Endothelial cell (in vitro differentiated cells): ENCODE results near the gene ZNF485. TPM values are rescaled to one million over a fixed set of nuclear protein-coding genes. Genes with fewer than 3 reads are reported as not detected.

Experiments used
- DNase-seq: peaks from one replicate; pipeline ENCODE4 v3.0.0; 2021; ENCODE audit warnings: low spot score
- H3K27ac Mint-ChIP-seq: one replicate; pipeline ENCODE4 v1.8.0; 2021; ENCODE audit warnings: mixed read lengths, inconsistent platforms; ENCODE audit not compliant: unreplicated experiment
- H3K27me3 Mint-ChIP-seq: one replicate; pipeline ENCODE4 v1.8.0; 2021; ENCODE audit warnings: mild to moderate bottlenecking, moderate library complexity, mixed read lengths, inconsistent platforms; ENCODE audit not compliant: unreplicated experiment
- H3K36me3 Mint-ChIP-seq: one replicate; pipeline ENCODE4 v1.8.0; 2021; ENCODE audit warnings: mild to moderate bottlenecking, low read depth, mixed read lengths, inconsistent platforms; ENCODE audit not compliant: unreplicated experiment
- H3K4me1 Mint-ChIP-seq: one replicate; pipeline ENCODE4 v1.8.0; 2021; ENCODE audit warnings: mild to moderate bottlenecking, mixed read lengths, inconsistent platforms; ENCODE audit not compliant: unreplicated experiment
- H3K4me3 Mint-ChIP-seq: one replicate; pipeline ENCODE4 v1.8.0; 2021; ENCODE audit warnings: mild to moderate bottlenecking, mixed read lengths, inconsistent platforms; ENCODE audit not compliant: unreplicated experiment
- H3K9me3 Mint-ChIP-seq: one replicate; pipeline ENCODE4 v1.8.0; 2021; ENCODE audit warnings: mixed read lengths, inconsistent platforms; ENCODE audit not compliant: unreplicated experiment
- long read RNA-seq: library from polyadenylated mRNA; unstranded; transcript quantifications from one replicate; pipeline ENCODE4 v2.0.0, GENCODE V29; 2020; ENCODE audit not compliant: unreplicated experiment
- total RNA-seq: library from RNA; stranded (reverse); fragmentation: NEBNext Ultra II Directional; extraction: Animal tissue kit (Norgen Biotek cat#: 25700); gene quantifications from one replicate; pipeline ENCODE4 v1.2.1, GENCODE V29; 2021; ENCODE audit not compliant: unreplicated experiment
- TF ChIP-seq, protein P1 (sequence below): fragments of 200-600 bp; sonication (generic); IDR thresholded peaks from one replicate; pipeline ENCODE4 v1.5.0; 2021; ENCODE audit warnings: antibody characterized with exemption; ENCODE audit not compliant: unreplicated experiment

ZNF485 gene
- 0.90 TPM for total RNA-seq
- long read RNA-seq, partial matches to known transcripts = 1 of 3 reads
- long read RNA-seq, other reads (novel, unspliced or antisense) = 0 of 3 reads

DNA sequence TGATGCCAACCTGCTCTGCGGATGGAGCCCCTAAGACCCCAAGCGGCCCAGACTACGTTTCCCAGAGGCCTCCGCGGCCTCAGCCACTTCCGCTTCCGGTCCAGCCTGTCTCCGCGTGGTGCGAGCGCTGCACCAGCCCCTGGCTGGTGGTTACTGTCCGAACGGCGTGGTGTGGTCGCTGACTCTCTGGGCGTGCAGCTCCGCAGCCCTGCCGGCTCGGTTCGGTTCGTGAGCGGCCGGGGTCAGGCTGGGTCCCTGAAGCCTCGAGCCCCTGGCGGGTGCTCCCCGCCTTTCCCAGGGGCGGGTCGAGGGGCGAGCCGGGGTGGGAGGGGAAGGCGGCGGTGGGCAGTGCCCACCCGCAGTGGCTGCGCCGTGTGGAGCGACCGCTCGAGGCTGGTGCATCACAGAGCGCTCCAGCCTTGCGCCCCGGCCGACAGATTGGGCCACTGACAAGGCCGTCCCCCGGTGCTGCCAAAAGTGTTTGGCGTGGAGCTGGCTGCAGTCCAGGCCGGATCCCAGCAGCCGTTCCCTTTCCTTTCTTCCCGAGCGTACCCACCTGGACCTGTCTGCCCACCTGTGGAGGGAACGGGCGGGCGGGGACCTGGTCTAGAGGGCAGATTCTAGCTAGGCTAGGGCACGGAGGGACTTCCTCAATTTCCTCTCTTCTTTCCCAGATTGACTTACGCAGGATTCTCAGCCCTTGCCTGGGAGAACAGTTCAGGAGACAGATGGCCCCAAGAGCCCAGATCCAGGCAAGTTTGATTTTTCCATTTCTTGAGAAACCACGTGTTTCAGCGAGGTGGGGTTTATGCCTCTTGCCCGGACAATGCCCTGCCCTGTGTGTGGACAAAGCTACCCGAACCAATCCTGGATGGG is at the start of gene ZNF485:
TSS of gene ZNF485 (plus strand) at position 116 of the 876 bp plus-strand sequence. CDS start at position 729, 613 bp downstream.
- peaks cover 4% of the 10 kb centered on the region for H3K4me1 Mint-ChIP-seq
- no peaks in the 10 kb centered on the region for H3K9me3 Mint-ChIP-seq
- TF ChIP-seq, protein P1, sequence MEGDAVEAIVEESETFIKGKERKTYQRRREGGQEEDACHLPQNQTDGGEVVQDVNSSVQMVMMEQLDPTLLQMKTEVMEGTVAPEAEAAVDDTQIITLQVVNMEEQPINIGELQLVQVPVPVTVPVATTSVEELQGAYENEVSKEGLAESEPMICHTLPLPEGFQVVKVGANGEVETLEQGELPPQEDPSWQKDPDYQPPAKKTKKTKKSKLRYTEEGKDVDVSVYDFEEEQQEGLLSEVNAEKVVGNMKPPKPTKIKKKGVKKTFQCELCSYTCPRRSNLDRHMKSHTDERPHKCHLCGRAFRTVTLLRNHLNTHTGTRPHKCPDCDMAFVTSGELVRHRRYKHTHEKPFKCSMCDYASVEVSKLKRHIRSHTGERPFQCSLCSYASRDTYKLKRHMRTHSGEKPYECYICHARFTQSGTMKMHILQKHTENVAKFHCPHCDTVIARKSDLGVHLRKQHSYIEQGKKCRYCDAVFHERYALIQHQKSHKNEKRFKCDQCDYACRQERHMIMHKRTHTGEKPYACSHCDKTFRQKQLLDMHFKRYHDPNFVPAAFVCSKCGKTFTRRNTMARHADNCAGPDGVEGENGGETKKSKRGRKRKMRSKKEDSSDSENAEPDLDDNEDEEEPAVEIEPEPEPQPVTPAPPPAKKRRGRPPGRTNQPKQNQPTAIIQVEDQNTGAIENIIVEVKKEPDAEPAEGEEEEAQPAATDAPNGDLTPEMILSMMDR = no peak
- H3K27me3 Mint-ChIP-seq = peaks cover 13% of the 10 kb centered on the region
- H3K27ac Mint-ChIP-seq = peak within 1 kb of the TSS; percentile 45
- peak; percentile 60 for DNase-seq
- peak within 1 kb of the TSS; percentile 88 for H3K4me3 Mint-ChIP-seq
- no peaks in the 10 kb centered on the region for H3K36me3 Mint-ChIP-seq

DNA sequence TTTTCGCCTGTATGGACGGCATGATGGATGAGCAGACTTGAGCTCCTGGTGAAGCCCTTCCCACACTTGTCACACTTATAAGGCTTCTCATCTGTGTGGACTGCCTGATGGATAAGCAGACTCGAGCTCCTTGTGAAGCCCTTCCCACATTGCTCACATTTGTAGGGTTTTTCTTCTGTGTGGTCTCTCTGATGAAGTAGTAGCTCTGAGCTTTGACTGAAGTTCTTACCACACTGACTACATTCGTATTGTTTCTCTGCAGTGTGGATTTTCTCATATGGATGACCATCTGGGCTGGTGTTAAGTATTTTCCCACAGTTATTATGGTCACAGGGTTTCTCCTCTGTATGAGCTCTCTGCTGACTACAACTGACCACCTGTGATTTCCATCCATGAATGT is 49.0 kb upstream of the ZNF485 start:
- H3K36me3 Mint-ChIP-seq = peaks cover 4% of the 10 kb centered on the region
- TF ChIP-seq, protein P1 = no peak
- DNase-seq = no peak
- peaks cover 1% of the 10 kb centered on the region for H3K27me3 Mint-ChIP-seq
- H3K4me3 Mint-ChIP-seq = no peak overlapping the region
- H3K9me3 Mint-ChIP-seq = peaks cover 6% of the 10 kb centered on the region
- H3K4me1 Mint-ChIP-seq = peaks cover 23% of the 10 kb centered on the region
- no peak overlapping the region for H3K27ac Mint-ChIP-seq

DNA sequence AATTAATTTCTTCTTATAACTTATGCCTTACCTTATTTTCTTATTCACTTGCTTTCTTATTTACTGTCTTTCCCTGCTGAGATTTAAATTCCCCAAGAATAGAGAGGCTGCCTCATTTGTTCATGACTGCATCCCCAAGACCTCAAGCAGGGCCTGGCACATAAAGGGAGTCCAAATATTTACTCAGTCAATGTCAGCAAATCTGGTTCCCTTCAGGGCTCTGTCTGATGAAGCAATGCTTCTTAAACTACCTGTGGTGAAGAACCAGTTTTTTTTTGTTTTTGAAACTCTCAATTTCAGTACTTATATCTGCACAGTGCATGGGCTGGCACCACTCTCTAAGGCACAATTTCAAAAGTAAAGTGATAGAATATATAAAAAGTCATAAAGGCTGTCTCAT is 36.6 kb upstream of the ZNF485 start:
- no peak overlapping the region for H3K27ac Mint-ChIP-seq
- no peak overlapping the region for H3K4me3 Mint-ChIP-seq
- H3K36me3 Mint-ChIP-seq = no peaks in the 10 kb centered on the region
- TF ChIP-seq, protein P1 = no peak
- H3K9me3 Mint-ChIP-seq = no peaks in the 10 kb centered on the region
- H3K4me1 Mint-ChIP-seq = peaks cover 3% of the 10 kb centered on the region
- no peak for DNase-seq
- peaks cover 2% of the 10 kb centered on the region for H3K27me3 Mint-ChIP-seq

DNA sequence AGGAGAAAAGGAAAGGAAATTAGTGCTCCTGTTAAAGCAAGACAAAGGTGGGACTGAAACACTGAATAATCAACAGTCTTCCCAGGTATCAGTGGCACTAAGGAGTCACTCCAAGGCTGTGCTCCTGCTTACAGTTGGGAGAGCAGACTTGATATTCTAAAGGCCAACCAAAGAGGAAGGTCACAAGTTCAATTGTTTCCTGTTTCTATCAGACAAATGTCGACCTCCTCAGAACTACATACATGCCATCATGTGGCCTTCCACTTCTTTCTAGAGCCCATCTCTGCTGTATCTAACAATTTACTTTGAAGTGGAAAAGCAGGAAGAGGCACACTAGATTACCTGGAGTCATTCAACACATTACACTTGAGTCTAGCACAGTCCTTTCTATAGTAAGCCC is 35.3 kb upstream of the ZNF485 start:
- Mint-ChIP-seq H3K4me1 (peaks cover 3% of the 10 kb centered on the region), H3K4me3 (no peak overlapping the region), H3K27me3 (peaks cover 7% of the 10 kb centered on the region), H3K9me3 (no peaks in the 10 kb centered on the region), H3K36me3 (no peaks in the 10 kb centered on the region), H3K27ac (no peak overlapping the region)
- no peak for DNase-seq
- TF ChIP-seq, protein P1 = no peak
